RCC 7860 (cell line): Measurements from ENCODE around the gene GPR68.
"Not testable (repeated sequence)": the region's sequence is repeated elsewhere in the genome, so short reads cannot be mapped to it uniquely, and the experiment has no call there.

Experiments used
- DNase-seq: peaks from one replicate; pipeline ENCODE4 v3.0.0-alpha.2; 2015; ENCODE audit warnings: low spot score
- FAIRE-seq: peaks from 2 replicates; lab custom pipeline; 2012; peaks lifted over from hg19 to GRCh38; lab: Jason Lieb, UNC

Gene GPR68

DNA sequence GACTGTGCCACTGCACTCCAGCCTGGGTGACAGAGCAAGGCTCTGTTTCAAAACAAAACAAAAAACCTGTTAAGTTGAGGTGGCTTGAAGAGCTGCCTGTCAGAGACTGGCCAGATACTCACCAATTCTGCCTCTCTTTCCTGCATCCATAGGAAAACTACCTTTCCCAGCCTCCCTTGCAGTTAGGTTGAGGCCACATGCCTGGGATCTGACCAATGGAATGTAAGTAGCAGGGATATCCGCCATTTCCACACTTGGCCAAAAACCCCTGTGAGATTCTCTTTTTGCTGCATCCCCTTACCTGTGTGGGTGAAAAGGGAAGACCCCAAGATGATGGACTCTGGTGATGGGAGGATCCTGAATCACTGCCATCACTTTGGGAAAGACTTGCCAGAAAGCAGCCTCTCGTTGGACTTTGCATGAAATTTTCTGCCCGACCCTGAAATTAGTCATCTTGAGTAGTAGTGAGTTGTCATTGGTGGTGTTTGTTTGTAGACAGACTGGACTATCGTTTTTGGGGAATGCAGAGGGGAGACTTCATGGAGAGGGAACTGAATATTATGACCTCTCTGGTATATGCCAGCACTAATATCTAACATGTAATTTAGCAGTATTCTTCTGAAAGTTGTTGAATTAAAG is 14.0 kb downstream of the GPR68 start:
- FAIRE-seq, result no peak
- no peak for DNase-seq

DNA sequence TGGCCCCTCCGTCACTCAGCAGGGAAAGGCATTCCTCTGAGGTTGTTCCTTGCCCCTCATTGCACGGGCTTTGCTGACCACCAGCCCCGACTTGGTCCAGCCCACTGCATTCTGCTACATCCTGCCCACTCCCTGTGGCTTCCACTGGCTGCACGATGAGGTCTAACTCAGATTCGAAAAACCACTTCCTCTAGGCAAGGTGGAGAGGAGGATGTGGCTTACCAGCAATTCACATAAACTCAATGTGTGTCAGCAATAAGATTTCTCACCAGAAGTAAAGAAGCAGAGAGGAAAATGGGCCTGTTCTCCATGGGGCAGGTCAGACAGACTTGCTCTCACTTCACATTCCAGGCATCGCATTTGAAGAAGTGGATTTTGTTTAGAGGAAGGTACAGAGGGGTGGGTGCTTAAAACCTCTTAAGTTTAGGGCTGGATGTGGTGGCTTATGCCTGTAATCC is 14.7 kb downstream of the GPR68 start:
- DNase-seq (peak; percentile 78), FAIRE-seq (peak; percentile 80)

DNA sequence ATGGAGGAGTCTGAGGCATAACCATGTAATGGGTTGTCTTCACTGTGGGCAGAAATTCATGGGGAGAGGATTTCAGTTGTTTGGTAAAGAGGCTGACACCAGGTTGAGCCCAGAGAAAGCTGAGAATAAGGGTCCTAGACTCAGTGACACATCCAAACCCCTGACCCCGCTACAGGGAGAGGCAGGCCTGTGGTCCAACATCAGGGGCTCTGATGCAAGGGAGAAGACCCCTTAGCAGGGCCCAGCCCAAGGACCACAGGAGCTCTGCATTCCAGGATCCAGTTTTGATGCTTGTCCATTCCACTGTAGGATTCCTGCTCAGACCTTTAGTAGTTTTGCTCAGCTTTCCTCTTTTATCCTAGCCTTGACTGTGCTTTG is 15.5 kb downstream of the GPR68 start:
- DNase-seq, result no peak
- no peak for FAIRE-seq

DNA sequence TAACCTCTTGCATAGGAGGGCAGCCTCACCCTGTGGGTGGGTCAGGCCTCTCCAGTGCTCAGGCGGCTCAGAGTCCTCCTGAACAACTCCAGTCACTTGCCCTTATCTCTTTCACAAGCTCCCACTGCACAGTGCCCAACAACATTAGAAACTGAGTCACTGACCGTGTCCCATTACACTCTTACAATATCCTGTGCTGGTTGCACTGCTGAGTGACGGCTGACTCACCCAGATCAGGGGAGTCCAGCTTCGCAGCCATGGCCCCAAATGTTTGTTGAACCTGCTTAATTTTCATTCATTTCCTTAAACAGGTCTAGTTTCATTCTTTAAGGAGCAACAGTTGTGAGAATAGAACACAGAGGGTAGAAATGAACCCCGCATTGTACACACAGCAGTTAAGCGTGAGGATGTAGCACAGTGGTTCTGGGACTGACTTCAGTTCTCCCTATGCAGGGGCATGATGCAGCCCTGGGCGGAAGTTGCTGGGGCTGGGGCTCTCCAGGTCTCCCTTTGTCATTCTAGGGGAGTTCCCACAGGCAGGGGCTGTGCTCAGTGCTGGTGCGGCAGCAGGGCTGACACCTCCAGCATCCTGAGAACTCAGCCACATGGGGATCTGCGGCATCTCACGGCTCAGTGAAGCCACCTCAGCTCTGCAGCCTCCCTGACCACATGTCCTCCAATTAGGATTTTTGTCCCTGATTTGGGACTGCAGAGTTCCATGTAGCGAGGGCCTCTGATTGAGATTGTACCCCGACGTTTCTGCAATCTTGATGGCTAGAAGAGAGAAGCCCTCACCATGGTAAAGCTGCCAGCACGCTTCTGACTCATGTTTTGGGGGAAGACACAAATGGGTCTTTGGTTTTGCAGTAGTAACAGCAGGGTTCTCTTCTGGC is 16.1 kb downstream of the GPR68 start:
- FAIRE-seq (peak; percentile 81), DNase-seq (peak; percentile 78)

DNA sequence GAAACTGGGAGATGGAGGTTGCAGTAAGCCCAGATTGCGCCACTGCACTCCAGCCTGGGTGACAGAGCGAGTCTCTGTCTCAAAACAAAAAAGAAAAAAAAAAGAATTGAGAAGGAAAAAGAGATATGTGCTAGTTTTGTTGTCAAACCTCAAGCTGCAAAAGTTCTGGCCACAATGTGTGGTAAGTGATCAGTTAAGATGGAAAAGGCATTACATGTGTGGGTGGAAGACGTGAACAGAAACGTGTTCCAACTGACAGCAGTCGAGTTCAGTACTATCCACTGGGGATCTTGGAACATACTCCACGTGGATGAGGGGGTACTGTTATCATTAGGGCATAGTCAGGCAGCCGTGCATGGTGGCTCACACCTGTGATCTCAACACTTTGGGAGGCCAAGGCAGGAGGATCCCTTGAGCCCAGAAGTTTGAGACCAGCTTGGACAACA is 17.3 kb downstream of the GPR68 start:
- DNase-seq (no peak), FAIRE-seq (no peak)

DNA sequence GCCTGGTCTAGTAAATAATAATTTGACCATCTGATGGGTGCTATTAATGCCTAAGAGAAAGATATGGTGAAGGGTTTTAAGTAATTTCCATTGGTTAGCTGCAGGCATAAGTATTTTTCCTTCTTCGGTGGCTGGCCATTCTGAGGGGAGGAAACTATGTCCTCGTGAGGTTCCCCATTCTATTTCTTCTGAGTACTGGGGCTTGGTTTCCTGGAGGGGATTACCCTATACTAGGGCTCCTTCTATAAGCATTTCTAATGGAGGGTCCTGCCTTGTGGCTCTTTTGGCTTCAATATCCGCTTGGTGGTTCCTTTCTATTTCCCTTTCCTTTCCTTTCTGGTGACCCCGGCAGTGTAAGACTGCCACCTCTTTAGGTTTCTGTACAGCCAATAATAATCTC is 18.1 kb downstream of the GPR68 start:
- FAIRE-seq, result not testable (repeated sequence)

DNA sequence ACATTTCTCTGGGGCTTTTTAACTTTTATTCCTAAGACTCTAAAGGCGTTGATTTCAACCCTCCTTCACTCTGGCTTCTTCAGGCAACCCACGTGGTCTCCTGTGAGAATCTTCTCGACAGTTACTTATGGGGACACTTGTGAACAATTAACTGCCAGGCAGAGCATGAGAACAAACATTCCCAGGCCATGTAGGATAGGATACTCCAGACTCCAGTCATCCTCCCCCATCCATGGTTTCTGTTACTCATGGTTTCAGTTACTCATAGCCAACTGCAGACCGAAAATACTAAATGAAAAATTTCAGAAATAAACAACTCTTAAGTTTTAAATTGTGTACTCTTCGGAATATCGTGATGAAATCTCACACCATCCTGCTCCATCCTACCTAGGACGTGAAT is 19.5 kb downstream of the GPR68 start:
- FAIRE-seq, result no peak
- peak; percentile 44 for DNase-seq

More for the DNA sequence above, 18.1 kb downstream of the GPR68 start:
- not testable (repeated sequence) for DNase-seq

DNA sequence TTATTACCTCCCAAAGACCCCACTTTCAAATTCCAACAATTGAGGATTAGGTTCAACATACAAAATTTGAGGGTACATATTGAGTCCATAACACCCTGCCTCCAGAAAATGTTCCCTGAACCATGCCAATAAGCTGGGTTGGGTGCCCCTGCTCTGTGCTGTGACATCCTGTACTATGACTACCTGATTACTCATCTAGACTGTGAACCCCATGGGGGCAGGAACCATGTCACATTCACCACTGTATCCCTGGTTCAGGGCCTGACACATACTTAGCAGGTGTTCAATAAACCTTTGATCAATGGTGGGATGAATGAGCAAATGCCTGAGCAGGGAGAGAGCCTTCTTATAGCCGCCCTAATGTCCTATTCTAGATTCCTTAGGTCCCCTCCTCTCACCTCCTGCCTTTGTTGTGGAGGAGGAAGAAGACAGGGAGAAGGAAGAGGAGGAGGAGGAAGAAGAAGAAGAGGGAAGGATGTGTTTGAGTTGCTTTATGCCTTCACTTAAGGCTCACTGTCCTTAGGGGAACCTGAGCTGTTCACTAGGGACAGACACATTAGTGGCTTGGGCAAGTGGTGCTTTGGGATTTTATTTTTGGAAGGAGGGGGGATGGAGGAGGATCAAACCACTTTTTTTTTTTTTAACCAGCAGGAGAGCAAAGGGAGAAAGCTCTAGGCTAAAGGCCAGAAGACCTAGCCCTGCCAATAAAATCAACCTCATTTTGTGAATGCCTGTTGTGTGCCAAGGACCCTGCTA is 21.3 kb downstream of the GPR68 start:
- DNase-seq (no peak), FAIRE-seq (no peak)

DNA sequence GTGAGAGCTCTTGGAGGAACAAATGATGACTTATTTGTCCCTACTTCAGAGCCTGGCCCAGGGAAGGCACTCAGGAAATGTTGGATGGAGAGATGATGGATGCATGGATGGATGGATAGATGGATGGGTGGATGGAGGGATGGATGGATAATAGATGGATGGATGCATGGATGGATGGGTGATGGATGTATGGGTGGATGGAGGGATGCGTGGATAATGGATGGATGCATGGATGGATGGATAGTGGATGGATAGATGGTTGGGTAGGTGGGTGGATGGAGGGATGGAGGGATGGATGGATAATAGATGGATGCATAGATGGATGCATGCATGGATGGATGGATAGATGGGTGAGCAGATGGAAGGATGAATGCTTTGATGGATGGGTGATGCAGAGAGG is 23.2 kb downstream of the GPR68 start:
- FAIRE-seq (no peak), DNase-seq (no peak)

DNA sequence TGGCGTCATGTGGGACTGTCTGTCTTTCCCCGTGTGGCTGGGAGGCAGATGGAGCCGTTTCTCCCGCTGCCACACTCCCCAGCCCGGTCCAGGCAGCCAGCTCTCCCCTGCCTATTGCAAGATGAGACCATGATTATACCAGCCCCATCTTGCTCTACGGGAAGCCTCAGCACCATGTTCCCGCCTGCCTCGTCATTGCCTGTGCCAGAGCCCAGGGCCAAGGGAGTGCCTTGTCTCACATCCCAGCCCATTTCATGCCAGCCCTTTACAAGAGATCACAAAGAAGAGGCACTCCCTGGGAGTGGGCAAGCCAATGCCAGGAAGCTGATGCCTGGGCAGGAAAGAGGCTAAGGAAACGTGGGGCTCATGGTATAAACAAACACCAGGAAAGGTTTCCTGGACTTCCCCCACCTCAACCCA is 23.9 kb downstream of the GPR68 start:
- DNase-seq, result no peak
- no peak for FAIRE-seq

DNA sequence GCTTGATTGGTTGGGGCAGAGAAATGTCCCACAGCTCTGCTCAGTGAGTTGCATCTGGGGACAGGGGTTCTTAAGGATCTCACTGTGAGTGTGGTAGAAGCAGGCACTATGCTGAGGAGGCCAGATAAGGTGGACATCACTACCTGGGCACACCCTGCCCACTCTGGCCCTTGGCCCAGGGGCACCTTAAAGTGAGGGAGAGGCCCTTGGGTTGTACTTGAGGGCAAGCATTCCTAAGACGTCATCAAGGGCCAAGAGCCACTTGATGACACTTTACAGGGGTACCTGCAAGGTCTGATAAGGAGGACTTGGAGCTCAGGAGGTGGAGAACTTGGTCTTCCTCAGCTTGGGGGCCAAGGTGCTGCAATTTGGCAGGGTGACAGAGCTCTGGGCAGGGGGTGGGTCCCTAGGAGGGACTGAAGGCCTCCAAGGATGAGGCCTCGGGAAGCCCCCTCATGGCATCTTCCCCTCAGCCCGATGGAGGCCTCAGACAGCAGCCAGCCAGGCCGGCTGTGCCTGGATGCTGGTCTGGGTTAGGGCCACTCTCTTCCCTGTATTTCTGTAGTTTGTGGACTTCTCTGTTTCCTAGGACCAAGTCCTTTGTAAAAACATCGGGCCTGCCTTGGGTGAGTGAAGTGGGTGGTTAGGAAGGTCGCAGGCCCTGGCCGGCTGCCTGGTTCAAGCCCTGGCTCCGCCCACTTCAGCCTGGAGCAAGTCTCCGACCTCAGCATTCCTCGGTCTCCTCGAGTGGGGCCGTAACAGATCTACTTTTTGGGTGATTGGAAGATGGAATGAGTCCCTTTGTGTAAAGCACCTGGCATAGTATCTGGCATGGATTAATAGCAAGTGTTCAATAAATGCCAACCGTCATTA is 24.8 kb downstream of the GPR68 start:
- no peak for FAIRE-seq
- no peak for DNase-seq

DNA sequence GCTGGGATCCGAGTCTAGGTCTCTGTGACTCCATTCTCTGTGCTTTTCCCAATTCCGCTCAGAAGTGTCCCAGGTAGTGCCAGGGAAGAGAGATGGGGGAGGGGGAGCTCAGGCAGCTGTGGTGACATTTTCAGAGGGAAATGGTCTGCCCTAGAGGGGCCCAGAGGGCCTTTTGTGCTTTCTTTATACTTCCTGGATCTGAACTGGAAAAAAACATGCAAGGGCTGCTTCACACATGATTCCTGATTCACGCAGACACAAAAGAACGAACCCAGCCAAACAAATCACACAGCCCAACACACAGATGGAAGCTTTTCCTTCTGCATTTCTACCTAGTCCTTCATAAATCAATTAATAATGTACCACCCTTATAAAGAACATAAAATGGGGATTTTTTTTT is 26.5 kb downstream of the GPR68 start:
- FAIRE-seq, result no peak
- no peak for DNase-seq

DNA sequence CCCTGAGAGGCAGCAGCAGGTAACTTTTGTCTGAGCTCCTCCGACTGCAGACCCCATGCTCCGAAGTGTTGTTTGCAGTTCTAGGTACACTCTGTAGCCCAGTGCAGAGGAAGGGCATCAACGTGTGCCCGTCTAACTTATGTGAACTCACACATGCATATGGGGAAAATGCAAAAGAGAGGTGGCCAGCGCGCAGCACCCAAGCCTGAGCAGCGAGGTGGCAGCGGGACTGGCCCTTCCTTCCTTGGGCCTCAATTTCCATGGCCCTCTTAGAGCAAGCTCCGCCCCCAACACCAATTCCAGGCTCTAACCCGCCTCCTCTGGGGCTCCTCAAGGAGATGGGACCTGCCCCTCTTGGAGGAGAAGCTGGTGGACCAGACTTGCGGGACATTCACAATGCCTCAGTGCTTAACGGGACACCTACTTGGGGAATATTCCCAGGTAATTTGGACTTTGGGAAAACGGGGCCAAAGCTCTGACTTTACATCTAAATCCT is 27.7 kb downstream of the GPR68 start:
- FAIRE-seq (no peak), DNase-seq (no peak)

DNA sequence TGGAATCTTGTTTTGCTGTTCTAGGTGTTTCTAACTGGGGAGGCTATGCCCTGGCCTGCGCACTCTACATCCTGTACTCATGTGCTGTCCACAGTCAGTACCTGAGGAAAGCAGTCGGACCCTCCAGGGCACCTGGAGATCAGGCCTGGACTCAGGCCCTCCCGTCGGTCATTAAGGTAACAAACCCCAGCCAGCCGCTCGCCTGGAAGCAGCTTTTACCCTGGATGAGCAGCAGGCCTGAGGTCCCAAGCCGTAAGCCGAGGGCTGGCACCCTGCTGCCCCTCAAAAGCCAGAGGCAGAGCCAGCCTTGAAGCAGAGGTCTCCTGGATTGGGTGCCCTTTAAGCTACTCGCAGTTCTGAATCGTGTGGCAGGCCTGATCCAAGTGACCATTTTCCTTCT is 29.1 kb downstream of the GPR68 start:
- DNase-seq (no peak), FAIRE-seq (no peak)

DNA sequence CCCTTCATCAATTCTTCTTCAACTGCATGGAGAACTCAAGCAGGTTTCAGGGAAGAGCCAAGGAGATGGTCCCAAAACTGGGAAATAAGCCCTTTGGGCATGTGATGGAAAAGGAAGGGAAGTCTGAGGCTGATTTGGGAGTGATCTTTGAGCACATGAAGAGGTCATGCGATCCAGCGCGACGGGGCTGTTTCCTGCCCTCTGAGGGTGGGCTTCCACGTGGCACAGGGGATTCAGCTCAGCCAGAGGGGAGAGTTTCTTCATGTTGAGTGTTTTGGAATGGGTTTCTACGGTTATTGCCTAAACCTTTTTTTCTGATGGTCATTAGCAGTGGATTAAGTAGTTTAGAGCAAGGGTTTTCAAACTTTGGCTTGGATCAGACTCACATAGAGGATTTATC is 30.2 kb downstream of the GPR68 start:
- FAIRE-seq, result no peak
- no peak for DNase-seq

DNA sequence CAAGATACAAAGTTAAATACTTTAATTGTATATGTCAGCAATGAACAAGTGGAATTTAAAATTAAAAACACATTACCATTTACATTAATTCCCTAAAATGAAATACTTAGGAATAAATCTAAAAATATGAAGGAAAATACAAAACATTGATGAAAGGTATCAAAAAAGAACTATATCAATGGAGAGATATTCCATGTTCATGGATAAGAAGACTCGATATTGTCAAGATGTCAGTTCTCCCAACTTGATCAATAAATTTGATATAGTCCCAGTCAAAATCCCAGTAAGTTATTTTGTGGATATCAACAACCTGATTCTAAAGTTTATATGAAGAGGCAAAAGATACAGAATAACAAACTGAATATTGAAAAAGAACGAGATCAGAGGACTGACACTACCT is 33.5 kb downstream of the GPR68 start:
- DNase-seq, result no peak
- FAIRE-seq, result no peak

DNA sequence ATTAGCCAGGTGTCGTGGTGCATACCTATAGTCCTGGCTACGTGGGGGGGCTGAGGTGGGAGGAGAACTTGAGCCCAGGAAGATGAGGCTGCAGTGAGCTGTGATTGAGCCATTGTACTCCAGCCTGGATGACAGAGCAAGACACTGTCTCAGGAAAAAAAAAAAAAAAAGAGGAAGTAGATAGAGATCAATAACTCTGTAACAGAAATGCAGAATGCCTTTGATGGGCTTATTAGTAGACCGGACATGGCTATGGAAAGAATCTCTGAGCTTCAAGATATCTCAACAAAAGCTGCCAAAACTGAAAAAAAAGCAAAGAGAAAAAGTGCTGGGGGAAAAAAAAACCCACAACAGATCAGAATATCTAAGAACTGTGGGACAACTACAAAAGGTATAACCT is 37.5 kb downstream of the GPR68 start:
- FAIRE-seq (no peak), DNase-seq (no peak)

DNA sequence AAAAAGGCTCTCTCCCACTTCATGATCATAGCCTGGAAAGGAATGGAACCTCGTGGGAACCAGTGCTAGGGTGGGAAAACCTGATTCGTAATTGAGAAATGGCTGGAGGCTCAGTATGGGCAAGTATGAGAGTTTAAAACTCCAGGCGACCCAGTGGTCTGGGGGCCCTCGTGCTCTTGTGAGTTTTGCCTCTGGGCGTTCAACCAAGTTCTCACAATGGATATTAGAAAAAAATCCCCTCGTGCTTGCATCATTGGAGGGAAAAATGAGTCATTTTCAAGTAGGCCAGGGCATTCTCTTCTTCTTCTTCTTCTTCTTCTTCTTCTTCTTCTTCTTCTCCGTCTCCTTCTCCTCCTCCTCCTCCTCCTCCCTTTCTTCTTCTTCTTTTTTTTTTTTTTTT is 39.0 kb downstream of the GPR68 start:
- FAIRE-seq, result no peak

DNA sequence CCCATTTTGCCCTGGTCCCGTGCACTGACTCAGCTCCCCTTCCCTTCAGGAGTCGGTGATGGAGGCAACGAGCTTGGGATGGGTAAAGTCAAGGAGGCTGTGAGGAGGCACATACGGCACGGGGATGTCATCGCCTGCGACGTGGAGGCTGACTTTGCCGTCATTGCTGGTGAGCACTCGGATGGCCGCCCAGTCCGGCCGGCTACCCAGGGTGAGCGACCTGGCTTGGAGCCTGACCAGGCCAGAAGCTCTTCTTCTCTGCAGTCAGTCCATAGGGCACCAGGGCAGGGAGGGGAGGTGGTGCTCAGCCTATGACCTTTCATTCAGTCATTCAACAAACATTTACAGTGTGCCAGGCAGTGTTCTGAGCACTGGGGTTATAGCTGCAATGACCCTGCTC is 39.8 kb downstream of the GPR68 start:
- FAIRE-seq, result no peak
- no peak for DNase-seq

More for the DNA sequence above, 39.0 kb downstream of the GPR68 start:
- no peak for DNase-seq

DNA sequence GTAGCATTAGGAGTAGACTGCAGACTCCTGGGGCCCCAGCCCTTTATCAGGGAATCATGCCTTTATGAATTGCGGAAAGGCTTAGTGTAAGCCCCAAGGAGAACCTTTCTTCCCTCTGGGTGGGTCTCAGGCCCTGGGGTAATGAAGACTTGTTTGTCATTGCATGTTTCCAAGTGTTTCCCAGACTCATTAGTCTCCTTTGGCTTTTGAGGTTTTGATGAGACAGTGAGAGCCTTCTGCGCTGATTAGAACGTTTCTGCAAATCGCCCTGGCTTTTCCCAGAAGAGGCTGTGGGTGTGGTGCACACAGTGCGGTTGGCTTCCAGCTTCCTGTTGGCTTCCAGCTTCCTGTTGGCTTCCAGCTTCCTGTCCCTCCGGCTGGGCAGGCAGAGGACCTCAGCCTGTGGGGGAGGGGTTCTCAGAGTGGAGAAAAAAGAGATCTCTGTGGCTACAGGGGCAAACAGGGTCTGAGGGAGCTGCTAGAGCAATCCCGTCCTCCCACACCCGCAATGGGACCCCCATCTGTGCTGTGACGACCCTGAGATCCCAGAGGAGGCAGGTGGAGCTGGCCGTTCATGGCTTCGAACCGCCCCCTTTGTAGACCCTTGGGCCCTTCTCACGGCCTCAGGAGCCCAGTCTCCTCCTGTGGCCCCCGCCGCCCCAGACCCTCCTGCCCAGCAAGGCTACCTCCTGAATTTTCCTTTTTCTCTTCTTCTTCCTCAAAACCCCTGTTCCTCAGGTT is 42.1 kb downstream of the GPR68 start:
- FAIRE-seq (no peak), DNase-seq (no peak)
